K562 (cell line): ENCODE measurements around the gene GLYAT. TPM values are rescaled to one million over a fixed set of nuclear protein-coding genes. Genes with fewer than 3 reads are reported as not detected.

Experiments
- EWSR1 ChIP-seq: fragments of 450-650 bp; IDR thresholded peaks from 2 replicates; pipeline ENCODE4 v1.6.1; 2018; ENCODE audit warnings: borderline replicate concordance, mild to moderate bottlenecking, low read depth, moderate library complexity; ENCODE audit not compliant: partially characterized antibody
- HNRNPK ChIP-seq: fragments of 200-400 bp; formaldehyde crosslinking; IDR thresholded peaks from one replicate; pipeline ENCODE4 v1.6.1; 2018; ENCODE audit warnings: mild to moderate bottlenecking, low read depth, low read length; ENCODE audit not compliant: poor library complexity, severe bottlenecking
- KLF6 ChIP-seq: fragments of 250-450 bp; sonication (Bioruptor Pico); IDR thresholded peaks from 2 replicates; pipeline ENCODE4 v1.4.0; 2020; ENCODE audit warnings: mild to moderate bottlenecking, moderate library complexity, borderline replicate concordance
- L3MBTL2 ChIP-seq: fragments of 450-650 bp; IDR thresholded peaks from 2 replicates; pipeline ENCODE4 v1.6.1; 2016; ENCODE audit warnings: mild to moderate bottlenecking, moderate library complexity
- RREB1 ChIP-seq: fragments of 250-450 bp; sonication (Bioruptor Pico); IDR thresholded peaks from 2 replicates; pipeline ENCODE4 v1.4.0; 2020
- TEAD4 ChIP-seq, 2 experiments: sonication (generic) in 1 of 2; formaldehyde crosslinking in 1 of 2; IDR thresholded peaks; 2 replicates each; pipeline versions ENCODE4 v1.6.1 to v1.8.0; 2012 to 2022; ENCODE audit warnings: borderline replicate concordance in 1 of 2, inconsistent platforms in 1 of 2, low read length in 1 of 2, mild to moderate bottlenecking in 1 of 2, missing genetic modification reagents in 1 of 2
- ZBTB49 ChIP-seq: sonication (generic); formaldehyde crosslinking; IDR thresholded peaks from 2 replicates; pipeline ENCODE4 v1.8.0; 2022; ENCODE audit warnings: missing genetic modification reagents, mild to moderate bottlenecking, borderline replicate concordance
- ZNF253 ChIP-seq: fragments of 250-450 bp; sonication (Bioruptor Pico); conservative IDR thresholded peaks from 2 replicates; pipeline ENCODE4 v1.6.1; 2021; ENCODE audit warnings: mild to moderate bottlenecking
- ZNF518B ChIP-seq: fragments of 250-450 bp; sonication (Bioruptor Pico); IDR thresholded peaks from 2 replicates; pipeline ENCODE4 v1.5.0; 2021; ENCODE audit warnings: mild to moderate bottlenecking, moderate library complexity
- polyA plus RNA-seq, 8 experiments: library from polyadenylated mRNA; depleted of rRNA in 4 of 8; stranded (reverse) in 5 of 8; unstranded in 3 of 8; fragments of >200 nt; fragmentation: Nextera tagmentation in 2 of 8; fragmentation: Illumina TruSeq in 1 of 8; extraction: Ambion mirVana in 2 of 8; extraction: Trizol in 1 of 8; gene quantifications; 2 replicates each; pipeline versions ENCODE4 v1.2.1 to v1.2.3, GENCODE V29; 2011 to 2014; ENCODE audit warnings: inconsistent platforms in 1 of 8, missing spikeins in 1 of 8
- total RNA-seq, 7 experiments: library from RNA; depleted of rRNA in 6 of 7; stranded (reverse); fragments of >200 nt in 6 of 7; fragmentation: Illumina TruSeq in 2 of 7; extraction: Trizol in 2 of 7; gene quantifications; 2 replicates each; pipeline versions ENCODE4 v1.2.1 to v1.2.3, GENCODE V29; 2011 to 2021; ENCODE audit warnings: low replicate concordance in 1 of 7

GLYAT gene
- total and polyA plus RNA-seq, 9 of the 15 experiments (the other 6 are each of a cell fraction or from before 2014, with no cell fraction given) = not detected

- TF ChIP-seq RREB1 (CRISPR knock-in tag) (no peak), L3MBTL2 (no peak), ZNF253 (CRISPR knock-in tag) (no peak), ZNF518B (CRISPR knock-in tag) (no peak), ZBTB49 (no peak), HNRNPK (no peak), TEAD4 (IDR thresholded peaks at IDR 0.05; ENCODE audit: low read length) (peak; percentile 92), TEAD4 (CRISPR knock-in tag; IDR thresholded peaks at IDR 0.05; ENCODE audit: borderline replicate concordance) (no peak), EWSR1 (no peak), KLF6 (peak; percentile 55; the same call in 1 of the 2 replicates)
Observed at GRCh38 chr11:58770166-58770565, 38.4 kb upstream of the GLYAT start (continued).
